Body of pancreas (tissue), 4 donors: ENCODE results near the gene S100A4.

ENCODE experiments used
- POLR2A ChIP-seq, 3 donors: fragments of 450-650 bp; IDR thresholded peaks; one replicate each; pipeline ENCODE4 v1.6.1; 2016; ENCODE audit warnings: antibody characterized with exemption in 3 of 3, mild to moderate bottlenecking in 2 of 3
- TF ChIP-seq, protein P1 (sequence below), 7 experiments: fragments of 450-650 bp in 4 of 7; fragments of 200-600 bp in 3 of 7; sonication (generic) in 3 of 7; IDR thresholded peaks; one replicate each; pipeline ENCODE4 v1.5.1; 2016 to 2019; ENCODE audit warnings: antibody characterized with exemption in 7 of 7

DNA sequence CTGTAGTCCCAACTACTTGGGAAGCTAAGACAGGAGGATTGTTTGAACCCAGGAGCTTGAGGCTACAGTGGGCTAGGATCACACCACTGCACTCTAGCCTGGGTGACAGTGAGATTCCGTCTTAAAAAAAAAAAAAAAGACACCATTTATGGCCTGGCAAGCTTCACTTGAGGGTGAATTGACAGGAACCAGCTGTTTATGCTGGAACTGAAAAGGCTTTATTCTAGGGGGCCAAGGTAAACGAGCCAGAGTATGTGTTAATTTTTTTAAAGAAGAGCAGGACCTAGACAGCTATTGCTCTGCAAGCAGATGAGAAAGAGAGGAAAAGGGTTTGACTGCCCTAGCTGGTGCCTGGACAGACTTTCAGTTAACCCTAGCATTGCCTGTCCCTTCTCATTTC, 46.9 kb downstream of the S100A4 start:
- TF ChIP-seq, protein P1, sequence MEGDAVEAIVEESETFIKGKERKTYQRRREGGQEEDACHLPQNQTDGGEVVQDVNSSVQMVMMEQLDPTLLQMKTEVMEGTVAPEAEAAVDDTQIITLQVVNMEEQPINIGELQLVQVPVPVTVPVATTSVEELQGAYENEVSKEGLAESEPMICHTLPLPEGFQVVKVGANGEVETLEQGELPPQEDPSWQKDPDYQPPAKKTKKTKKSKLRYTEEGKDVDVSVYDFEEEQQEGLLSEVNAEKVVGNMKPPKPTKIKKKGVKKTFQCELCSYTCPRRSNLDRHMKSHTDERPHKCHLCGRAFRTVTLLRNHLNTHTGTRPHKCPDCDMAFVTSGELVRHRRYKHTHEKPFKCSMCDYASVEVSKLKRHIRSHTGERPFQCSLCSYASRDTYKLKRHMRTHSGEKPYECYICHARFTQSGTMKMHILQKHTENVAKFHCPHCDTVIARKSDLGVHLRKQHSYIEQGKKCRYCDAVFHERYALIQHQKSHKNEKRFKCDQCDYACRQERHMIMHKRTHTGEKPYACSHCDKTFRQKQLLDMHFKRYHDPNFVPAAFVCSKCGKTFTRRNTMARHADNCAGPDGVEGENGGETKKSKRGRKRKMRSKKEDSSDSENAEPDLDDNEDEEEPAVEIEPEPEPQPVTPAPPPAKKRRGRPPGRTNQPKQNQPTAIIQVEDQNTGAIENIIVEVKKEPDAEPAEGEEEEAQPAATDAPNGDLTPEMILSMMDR (IDR thresholded peaks at IDR 0.05) = no peak
- no peak for TF ChIP-seq POLR2A (IDR thresholded peaks at IDR 0.05)
